Ectodermal cell (in vitro differentiated cells): ENCODE data around the gene XRCC1.

Source experiments
- H3K27ac ChIP-seq: 2 replicates; pipeline ENCODE4 v1.7.0; 2013; ENCODE audit warnings: mild to moderate bottlenecking, low read depth, low read length; ENCODE audit not compliant: insufficient read depth, poor library complexity, severe bottlenecking
- H3K27me3 ChIP-seq: 2 replicates; pipeline ENCODE4 v1.7.0; 2013; ENCODE audit warnings: mild to moderate bottlenecking, low read length; ENCODE audit not compliant: insufficient read depth, control insufficient read depth, poor library complexity, severe bottlenecking
- H3K36me3 ChIP-seq: one replicate; pipeline ENCODE4 v1.7.0; 2013; ENCODE audit warnings: low read length; ENCODE audit not compliant: control insufficient read depth, insufficient read depth
- H3K4me1 ChIP-seq: one replicate; pipeline ENCODE4 v1.7.0; 2013; ENCODE audit warnings: low read length; ENCODE audit not compliant: control insufficient read depth, insufficient read depth
- H3K4me3 ChIP-seq: 2 replicates; pipeline ENCODE4 v1.7.0; 2013; ENCODE audit warnings: low read depth, low read length, control low read depth; ENCODE audit not compliant: insufficient read depth
- H3K9me3 ChIP-seq: 2 replicates; pipeline ENCODE4 v1.7.0; 2013; ENCODE audit warnings: mild to moderate bottlenecking, low read length, moderate library complexity; ENCODE audit not compliant: control insufficient read depth
- WGBS, 2 experiments: methylation state at CpG; one replicate each; pipeline ENCODE4 v1.1.7; 2013; ENCODE audit warnings: missing lambda C conversion rate in 2 of 2; 5-methylcytosine and 5-hydroxymethylcytosine counted together

Gene XRCC1

GRCh38 chr19:43599635-43600295 lies 24.4 kb upstream of the XRCC1 start:
- 90 to 95% methylated on average over 2 to 4 of the region's 4 CpGs for WGBS, 2 experiments
- Histone ChIP-seq H3K9me3 (no peaks in the 10 kb centered on the region), H3K27ac (no peak overlapping the region), H3K36me3 (no peaks in the 10 kb centered on the region), H3K27me3 (no peaks in the 10 kb centered on the region), H3K4me1 (peaks cover 7% of the 10 kb centered on the region), H3K4me3 (no peak overlapping the region)

GRCh38 chr19:43598445-43599240 lies 23.3 kb upstream of the XRCC1 start:
- Histone ChIP-seq H3K27ac (no peak overlapping the region), H3K36me3 (peaks cover 7% of the 10 kb centered on the region), H3K4me1 (peaks cover 7% of the 10 kb centered on the region), H3K27me3 (no peaks in the 10 kb centered on the region), H3K4me3 (no peak overlapping the region), H3K9me3 (no peaks in the 10 kb centered on the region)
- 95 to 96% methylated on average over 19 of the region's 19 CpGs for WGBS, 2 experiments

GRCh38 chr19:43597876-43598275 lies 22.5 kb upstream of the XRCC1 start:
- 89 to 93% methylated on average over 5 of the region's 5 CpGs for WGBS, 2 experiments
- no peak overlapping the region for H3K27ac ChIP-seq
- H3K27me3 ChIP-seq: no peaks in the 10 kb centered on the region
- H3K4me3 ChIP-seq: no peak overlapping the region
- peaks cover 7% of the 10 kb centered on the region for H3K4me1 ChIP-seq
- peaks cover 15% of the 10 kb centered on the region for H3K36me3 ChIP-seq
- no peaks in the 10 kb centered on the region for H3K9me3 ChIP-seq

GRCh38 chr19:43596842-43597461 lies 21.6 kb upstream of the XRCC1 start:
- no peaks in the 10 kb centered on the region for H3K9me3 ChIP-seq
- H3K4me3 ChIP-seq: peak overlapping the region; percentile 72
- peaks cover 24% of the 10 kb centered on the region for H3K36me3 ChIP-seq
- H3K27ac ChIP-seq: peak overlapping the region; percentile 100
- WGBS, 2 experiments: 39 to 40% methylated on average over 7 of the region's 7 CpGs
- H3K4me1 ChIP-seq: peaks cover 7% of the 10 kb centered on the region
- H3K27me3 ChIP-seq: no peaks in the 10 kb centered on the region

- Histone ChIP-seq H3K4me1 (peaks cover 7% of the 10 kb centered on the region), H3K27ac (peak within 1 kb of the TSS; percentile 100), H3K9me3 (no peaks in the 10 kb centered on the region), H3K4me3 (peak within 1 kb of the TSS; percentile 78), H3K36me3 (peaks cover 25% of the 10 kb centered on the region), H3K27me3 (no peaks in the 10 kb centered on the region)
- WGBS, 2 experiments: 0% methylated on average over 60 of the region's 60 CpGs
Observed at GRCh38 chr19:43595999-43596841, 20.9 kb upstream of the XRCC1 start, which contains the start of the genes IRGQ and ZNF576. Gene IRGQ (minus strand): TSS chr19:43596134. CDS start chr19:43595338, 796 bp downstream. Gene ZNF576 (plus strand): TSS chr19:43596595. CDS start chr19:43597109, 514 bp downstream.

- 4 to 5% methylated on average over 18 of the region's 18 CpGs for WGBS, 2 experiments
- peaks cover 25% of the 10 kb centered on the region for H3K36me3 ChIP-seq
- H3K9me3 ChIP-seq: no peaks in the 10 kb centered on the region
- peak overlapping the region; percentile 80 for H3K27ac ChIP-seq
- H3K4me3 ChIP-seq: peak overlapping the region; percentile 78
- peaks cover 7% of the 10 kb centered on the region for H3K4me1 ChIP-seq
- H3K27me3 ChIP-seq: no peaks in the 10 kb centered on the region
Observed at GRCh38 chr19:43595605-43595998, 20.3 kb upstream of the XRCC1 start.

GRCh38 chr19:43594710-43595604 lies 19.6 kb upstream of the XRCC1 start:
- Histone ChIP-seq H3K4me1 (peaks cover 7% of the 10 kb centered on the region), H3K9me3 (no peaks in the 10 kb centered on the region), H3K36me3 (peaks cover 25% of the 10 kb centered on the region), H3K27me3 (no peaks in the 10 kb centered on the region), H3K4me3 (peak overlapping the region; percentile 78), H3K27ac (peak overlapping the region; percentile 80)
- WGBS, 2 experiments: 4% methylated on average over 64 of the region's 64 CpGs

GRCh38 chr19:43594081-43594697 lies 18.9 kb upstream of the XRCC1 start:
- Histone ChIP-seq H3K4me1 (peaks cover 7% of the 10 kb centered on the region), H3K27me3 (no peaks in the 10 kb centered on the region), H3K9me3 (no peaks in the 10 kb centered on the region), H3K36me3 (peaks cover 25% of the 10 kb centered on the region), H3K4me3 (peak overlapping the region; percentile 78), H3K27ac (no peak overlapping the region)
- WGBS, 2 experiments: 93 to 96% methylated on average over 9 to 10 of the region's 10 CpGs
